A549 (cell line): ENCODE data around the gene CIROP. TPM values are rescaled to one million over a fixed set of nuclear protein-coding genes. Genes with fewer than 3 reads are reported as not detected.
A peak's percentile ranks its signal among the peaks of the same experiment; 100 is the strongest.

Experiments
- ATAC-seq, 2 experiments: fragments of 200-7000 bp in 1 of 2; fragments of >200 bp in 1 of 2; cut with Nextera tagmentation in 1 of 2; cut with Tn5 transposase in 1 of 2; 3 replicates each; pipeline versions ENCODE4 v1.8.0 to v1.9.1; 2018 to 2020; ENCODE audit warnings: mild to moderate bottlenecking in 1 of 2, moderate library complexity in 1 of 2
- CTCF ChIA-PET: fragments of 300-600 bp; sonication (Branson Sonifier 250); formaldehyde crosslinking; extraction: SDS; loops from one replicate; lab custom pipeline; 2021; ENCODE audit warnings: antibody characterized with exemption, inconsistent platforms; lab: Yijun Ruan, JAX
- POLR2A ChIA-PET: fragments of 350-600 bp; formaldehyde crosslinking; extraction: SDS; loops from one replicate; lab custom pipeline; 2021; ENCODE audit warnings: antibody characterized with exemption, inconsistent platforms; lab: Yijun Ruan, JAX
- DNase-seq, 2 experiments: peaks; one replicate each; pipeline versions ENCODE4 v3.0.0 to v3.0.0-alpha.2; 2011 to 2016; ENCODE audit warnings: low read depth in 1 of 2, low spot score in 1 of 2
- FAIRE-seq: peaks from 2 replicates; lab custom pipeline; 2011; peaks lifted over from hg19 to GRCh38; lab: Jason Lieb, UNC
- H3K27ac ChIP-seq, 2 experiments: fragments of >200 bp; sonication (Bioruptor Twin); formaldehyde crosslinking; 3 replicates each; pipeline ENCODE4 v1.5.1; 2016 to 2017
- H3K4me1 ChIP-seq: fragments of >200 bp; sonication (Bioruptor Twin); formaldehyde crosslinking; 3 replicates; pipeline ENCODE4 v1.6.1; 2016
- H3K4me2 ChIP-seq: fragments of >200 bp; sonication (Bioruptor Twin); formaldehyde crosslinking; 3 replicates; pipeline ENCODE4 v1.6.1; 2016
- H3K4me3 ChIP-seq: fragments of >200 bp; sonication (Bioruptor Twin); formaldehyde crosslinking; 3 replicates; pipeline ENCODE4 v1.5.1; 2016
- H3K9me3 ChIP-seq: fragments of >200 bp; sonication (Bioruptor Twin); formaldehyde crosslinking; 3 replicates; pipeline ENCODE4 v1.6.1; 2016
- BCL3 ChIP-seq: fragments of >200 bp; sonication (Bioruptor Twin); formaldehyde crosslinking; IDR thresholded peaks from 3 replicates; pipeline ENCODE4 v1.6.1; 2016
- BHLHE40 ChIP-seq: IDR thresholded peaks from 2 replicates; pipeline ENCODE4 v1.6.1; 2012; ENCODE audit warnings: low read depth, low read length, inconsistent platforms
- CBX2 ChIP-seq: fragments of 200-600 bp; sonication (generic); IDR thresholded peaks from 2 replicates; pipeline ENCODE4 v1.6.1; 2016; ENCODE audit warnings: low read depth, mild to moderate bottlenecking, borderline replicate concordance
- CBX8 ChIP-seq: fragments of 200-600 bp; sonication (generic); IDR thresholded peaks from 2 replicates; pipeline ENCODE4 v1.6.1; 2016
- CEBPB ChIP-seq, 2 experiments: fragments of >200 bp in 1 of 2; sonication (Bioruptor Twin) in 1 of 2; formaldehyde crosslinking in 1 of 2; IDR thresholded peaks; 2 replicates each; pipeline ENCODE4 v1.6.1; 2012 to 2016
- CHD4 ChIP-seq: fragments of 200-600 bp; sonication (generic); IDR thresholded peaks from 2 replicates; pipeline ENCODE4 v1.6.1; 2016; ENCODE audit warnings: antibody characterized with exemption, mild to moderate bottlenecking, borderline replicate concordance
- E2F6 ChIP-seq: IDR thresholded peaks from 2 replicates; pipeline ENCODE4 v1.6.1; 2012; ENCODE audit warnings: low read depth, borderline replicate concordance
- FOSB ChIP-seq: fragments of 250-450 bp; sonication (Bioruptor Pico); IDR thresholded peaks from 2 replicates; pipeline ENCODE4 v1.5.0; 2020; ENCODE audit warnings: mild to moderate bottlenecking, moderate library complexity
- GATA3 ChIP-seq: IDR thresholded peaks from 2 replicates; pipeline ENCODE4 v1.6.1; 2012; ENCODE audit warnings: borderline replicate concordance
- HDAC2 ChIP-seq: fragments of 200-600 bp; sonication (generic); IDR thresholded peaks from 2 replicates; pipeline ENCODE4 v1.6.1; 2016
- HEYL ChIP-seq: fragments of 250-450 bp; sonication (Bioruptor Pico); IDR thresholded peaks from 2 replicates; pipeline ENCODE4 v1.8.0; 2021; ENCODE audit warnings: mild to moderate bottlenecking, moderate library complexity
- HOXB5 ChIP-seq: fragments of 250-450 bp; sonication (Bioruptor Pico); IDR thresholded peaks from 2 replicates; pipeline ENCODE4 v1.5.0; 2020; ENCODE audit warnings: mild to moderate bottlenecking, moderate library complexity
- MAX ChIP-seq: IDR thresholded peaks from 2 replicates; pipeline ENCODE4 v1.6.1; 2012
- MYC ChIP-seq: IDR thresholded peaks from 2 replicates; pipeline ENCODE4 v1.6.1; 2012; ENCODE audit warnings: mild to moderate bottlenecking, inconsistent platforms, low read length, improper control_type of control experiment, borderline replicate concordance
- NFE2L2 ChIP-seq: fragments of 150-350 bp; conservative IDR thresholded peaks from 2 replicates; pipeline ENCODE4 v1.6.1; 2014; ENCODE audit warnings: low read length
- NPAS2 ChIP-seq: fragments of 250-450 bp; sonication (Bioruptor Pico); IDR thresholded peaks from 2 replicates; pipeline ENCODE4 v1.8.0; 2022; ENCODE audit warnings: mild to moderate bottlenecking, moderate library complexity, borderline replicate concordance
- NR3C1 ChIP-seq: fragments of >200 bp; sonication (Bioruptor Twin); formaldehyde crosslinking; IDR thresholded peaks from 3 replicates; pipeline ENCODE4 v1.6.1; 2017
- RAD21 ChIP-seq, 2 experiments: fragments of >200 bp in 1 of 2; sonication (Bioruptor Twin) in 1 of 2; formaldehyde crosslinking in 1 of 2; IDR thresholded peaks in 1 of 2; conservative IDR thresholded peaks in 1 of 2; 2 replicates in 1 of 2; 3 replicates in 1 of 2; pipeline ENCODE4 v1.6.1; 2012 to 2018; ENCODE audit warnings: inconsistent platforms in 1 of 2
- RFX5 ChIP-seq: fragments of 450-650 bp; IDR thresholded peaks from 2 replicates; pipeline ENCODE4 v1.7.1; 2014; ENCODE audit warnings: antibody characterized with exemption, mild to moderate bottlenecking, moderate library complexity
- RNF2 ChIP-seq: fragments of 200-600 bp; sonication (generic); IDR thresholded peaks from 2 replicates; pipeline ENCODE4 v1.6.1; 2016; ENCODE audit warnings: low read depth, mild to moderate bottlenecking, antibody characterized with exemption, moderate library complexity, borderline replicate concordance
- SMC3 ChIP-seq: fragments of >200 bp; sonication (Bioruptor Twin); formaldehyde crosslinking; IDR thresholded peaks from 3 replicates; pipeline ENCODE4 v1.6.1; 2018; ENCODE audit warnings: inconsistent platforms
- SREBF2 ChIP-seq: fragments of 450-650 bp; IDR thresholded peaks from 2 replicates; pipeline ENCODE4 v1.6.1; 2014; ENCODE audit warnings: mild to moderate bottlenecking, moderate library complexity
- TFCP2L1 ChIP-seq: fragments of 250-450 bp; sonication (Bioruptor Pico); IDR thresholded peaks from 2 replicates; pipeline ENCODE4 v1.5.0; 2021; ENCODE audit warnings: mild to moderate bottlenecking
- USF2 ChIP-seq: fragments of 450-650 bp; IDR thresholded peaks from 2 replicates; pipeline ENCODE4 v1.6.1; 2014; ENCODE audit warnings: antibody characterized with exemption
- ZFP36 ChIP-seq: fragments of 450-650 bp; IDR thresholded peaks from 2 replicates; pipeline ENCODE4 v1.6.1; 2014; ENCODE audit warnings: borderline replicate concordance; ENCODE audit not compliant: partially characterized antibody
- ZNF302 ChIP-seq: fragments of 250-450 bp; sonication (Bioruptor Pico); IDR thresholded peaks from 2 replicates; pipeline ENCODE4 v1.9.0; 2021; ENCODE audit warnings: inconsistent platforms, mild to moderate bottlenecking, moderate library complexity
- WGBS: methylation state at CpG from one replicate; pipeline ENCODE4 v1.1.6; 2017; ENCODE audit errors: missing lambda C conversion rate; 5-methylcytosine and 5-hydroxymethylcytosine counted together
- polyA plus RNA-seq, 4 experiments: library from polyadenylated mRNA; depleted of rRNA in 3 of 4; stranded (reverse); fragments of >200 nt; fragmentation: RNase III in 1 of 4; extraction: RNeasy Plus Mini Kit Qiagen cat#74134 plus additional on column Dnase treatment in 1 of 4; gene quantifications; 2 replicates in 3 of 4; 3 replicates in 1 of 4; pipeline ENCODE4 v1.2.3, GENCODE V29; 2011 to 2017

Gene CIROP
- polyA plus RNA-seq, 2 of the 4 experiments (the other 2 are of a cell fraction), result not detected

GRCh38 chr14:23093104-23093503, 11.7 kb downstream of the CIROP start:
- POLR2A ChIA-PET, result no interaction called here
- H3K9me3 ChIP-seq, result no peaks in the 10 kb centered on the region
- TF ChIP-seq HEYL (CRISPR knock-in tag) (no peak), CBX2 (no peak), RNF2 (no peak), SMC3 (no peak), CEBPB (IDR thresholded peaks at IDR 0.05) (no peak), RFX5 (no peak), GATA3 (no peak), USF2 (no peak), RAD21 (conservative IDR thresholded peaks at IDR 0.05 in 1 of 2, IDR thresholded peaks at IDR 0.05 in 1 of 2) (no peak), NR3C1 (no peak), MYC (no peak), SREBF2 (no peak), NFE2L2 (no peak), CHD4 (no peak), BCL3 (no peak), FOSB (CRISPR knock-in tag) (no peak), HDAC2 (no peak)
- TF ChIP-seq, all 56 proteins: peak for 0
- FAIRE-seq (no peak), ATAC-seq (no peak), DNase-seq (no peak)
- WGBS, result 91% methylated on average over 2 of the region's 2 CpGs
- Histone ChIP-seq H3K27ac (no peak overlapping the region), H3K4me2 (peak overlapping the region; percentile 98), H3K4me1 (peaks cover 23% of the 10 kb centered on the region), H3K4me3 (no peak overlapping the region)
- CTCF ChIA-PET, result interaction anchor here (1.4 to 5.9 kb wide), 5 partner anchors 15 to 94 kb away, joined by 3 to 78 read pairs (median 10); partner anchors contain the start of gene CDH24

GRCh38 chr14:23091294-23092225, 13.2 kb downstream of the CIROP start:
- TF ChIP-seq ZFP36 (no peak), ZNF302 (CRISPR knock-in tag) (no peak), TFCP2L1 (no peak), SMC3 (no peak), BCL3 (no peak), RNF2 (no peak), USF2 (no peak), BHLHE40 (no peak), NPAS2 (no peak), HOXB5 (no peak), CBX8 (no peak), MAX (no peak), E2F6 (no peak), MYC (no peak)
- TF ChIP-seq, all 56 proteins: peak for 0
- H3K4me1 ChIP-seq, result peaks cover 17% of the 10 kb centered on the region
- H3K9me3 ChIP-seq, result no peaks in the 10 kb centered on the region
- H3K27ac ChIP-seq, result no peak overlapping the region
- CTCF ChIA-PET, result interaction anchor here (0.9 to 5.9 kb wide), 10 partner anchors 11 to 96 kb away, joined by 3 to 78 read pairs (median 7); partner anchors contain the start of gene CDH24
- 85% methylated on average over 12 of the region's 12 CpGs for WGBS
- FAIRE-seq (no peak), ATAC-seq (no peak), DNase-seq (no peak)
- H3K4me2 ChIP-seq, result no peak overlapping the region
- H3K4me3 ChIP-seq, result no peak overlapping the region
- POLR2A ChIA-PET, result interaction anchor here (0.7 to 1.3 kb wide), 2 partner anchors 20 to 29 kb away, joined by 4 to 9 read pairs; no protein-coding TSS in a partner anchor
